OCI-LY7 (cell line): ENCODE data around the gene RP2.

Experiments
- CTCF ChIP-seq: fragments of 200-600 bp; sonication (generic); conservative IDR thresholded peaks from 2 replicates; pipeline ENCODE4 v1.5.1; 2014; ENCODE audit warnings: mild to moderate bottlenecking, antibody characterized with exemption, low read length, moderate library complexity, mixed read lengths
- EZH2phosphoT487 ChIP-seq: fragments of 200-600 bp; sonication (generic); IDR thresholded peaks from 2 replicates; pipeline ENCODE4 v1.6.1; 2018; ENCODE audit warnings: low read depth, borderline replicate concordance, mild to moderate bottlenecking, mixed run types, antibody characterized with exemption, low read length, moderate library complexity, mixed read lengths

DNA sequence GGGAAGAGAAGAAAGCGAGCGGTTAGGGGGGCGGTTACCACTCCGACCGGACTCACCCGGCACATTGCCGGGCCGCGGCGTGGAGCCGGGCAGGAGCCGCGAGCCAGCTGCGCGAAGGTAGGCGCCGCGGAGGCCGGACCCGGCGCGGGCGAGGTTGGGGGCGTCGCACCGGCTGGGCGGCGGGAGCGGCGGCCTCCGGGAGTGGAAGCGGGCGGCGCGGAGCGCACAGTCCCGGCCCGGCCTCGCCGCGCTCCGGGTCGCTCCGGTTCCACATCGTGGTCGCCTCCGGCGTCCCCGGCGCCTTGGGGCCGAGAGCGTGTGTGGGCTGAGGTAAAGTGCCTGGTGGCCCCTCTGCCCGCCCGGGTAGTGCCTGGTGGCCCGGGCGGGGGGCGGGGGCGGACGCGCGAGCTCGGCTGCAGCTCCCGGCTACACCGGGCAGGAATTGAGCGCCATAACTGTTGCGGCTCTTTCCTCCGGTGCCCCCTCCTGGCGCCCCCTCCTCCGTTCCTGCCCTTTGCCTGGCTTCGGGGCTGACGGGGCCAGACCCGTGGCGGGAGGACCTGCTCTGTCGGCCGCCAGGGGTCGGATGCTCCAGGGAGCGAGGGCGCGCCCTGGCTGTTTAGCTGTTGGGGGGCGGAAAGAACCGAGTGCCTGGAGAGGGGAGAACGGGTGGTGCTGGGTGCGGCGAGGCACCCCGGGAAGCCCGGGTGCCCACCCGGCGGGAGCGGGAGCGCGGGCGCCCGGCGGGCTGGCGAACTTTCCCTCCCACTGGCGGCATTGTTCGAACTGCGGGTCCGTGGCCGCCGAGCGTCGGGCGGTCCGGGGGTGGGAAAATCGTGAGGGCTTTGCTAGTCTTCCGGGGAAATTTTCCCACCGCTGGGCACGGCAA, 76.0 kb downstream of the RP2 start:
- TF ChIP-seq CTCF (peak; percentile 66), EZH2phosphoT487 (no peak)
